ENCODE data around the gene RPL13.

The RPL13 gene

DNA sequence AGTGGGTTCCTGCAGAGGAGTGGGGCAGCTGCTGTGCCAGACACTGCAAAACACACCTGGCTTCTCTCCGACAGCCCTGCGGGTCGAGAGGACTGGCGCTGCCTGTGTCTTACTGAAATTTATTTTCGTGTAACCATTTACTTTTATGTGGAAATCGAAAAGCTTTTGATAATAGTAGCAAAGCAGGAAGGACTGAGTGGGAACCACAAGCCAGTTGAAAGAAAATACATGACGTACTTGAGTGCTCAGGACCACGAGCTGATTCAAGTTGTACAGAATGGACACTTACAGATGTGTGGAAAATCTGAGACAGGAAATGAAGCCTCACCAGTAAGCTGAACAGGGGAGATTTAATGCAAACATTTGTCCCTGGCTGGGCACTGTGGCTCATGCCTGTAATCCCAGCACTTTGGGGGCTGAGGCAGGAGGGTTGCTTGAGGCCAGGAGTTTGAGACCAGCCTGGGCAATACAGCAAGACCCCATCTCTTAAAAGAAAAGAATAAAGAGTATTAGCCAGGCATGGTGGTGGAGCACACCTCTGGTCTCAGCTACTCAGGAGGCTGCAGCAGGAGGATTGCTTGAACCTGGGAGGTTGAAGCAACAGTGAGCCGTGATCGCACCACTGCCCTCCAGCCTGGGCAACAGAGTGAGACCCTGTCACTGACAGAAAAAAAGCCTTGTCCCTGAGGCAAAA, 11.3 kb upstream of the RPL13 start:
- CTCF ChIA-PET = interaction anchor here (1.5 to 1.6 kb wide), 3 partner anchors 9 to 16 kb away, joined by 4 to 11 read pairs (median 6); no protein-coding TSS in a partner anchor
- Mint-ChIP-seq H3K9me3 (no peaks in the 10 kb centered on the region), H3K36me3 (peaks cover 25% of the 10 kb centered on the region)

DNA sequence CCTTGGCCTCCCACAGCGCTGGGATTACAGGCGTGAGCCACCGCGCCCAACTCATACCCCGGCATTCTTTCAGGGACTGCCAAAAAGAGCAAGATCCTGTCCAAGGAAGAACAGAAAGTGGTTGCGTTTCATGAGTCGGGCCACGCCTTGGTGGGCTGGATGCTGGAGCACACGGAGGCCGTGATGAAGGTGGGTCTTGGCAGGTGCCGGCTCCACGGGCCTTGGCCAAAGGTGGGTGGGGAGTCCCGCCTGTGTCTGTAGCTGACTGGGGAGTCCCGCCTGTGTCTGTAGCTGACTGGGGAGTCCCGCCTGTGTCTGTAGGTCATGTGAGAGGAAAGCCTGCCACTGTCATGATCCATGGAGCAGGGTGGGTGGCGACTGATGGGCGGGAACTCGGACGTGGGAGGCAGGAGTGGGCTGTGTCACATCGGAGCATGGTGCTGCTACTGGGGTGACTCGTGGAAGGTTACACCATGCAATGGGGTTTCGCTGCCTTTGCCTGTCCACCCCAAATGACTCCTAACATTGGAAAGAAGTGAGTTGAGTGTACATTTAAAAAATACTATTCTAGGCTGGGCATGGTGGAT, 10.0 kb upstream of the RPL13 start:
- no peak for DNase-seq
- no peaks in the 10 kb centered on the region for H3K9me3 Mint-ChIP-seq
- no peaks in the 10 kb centered on the region for H3K27me3 Mint-ChIP-seq
- CTCF ChIA-PET = interaction anchor here (0.9 to 1.5 kb wide), 2 partner anchors 8 to 13 kb away, joined by 3 to 4 read pairs; no protein-coding TSS in a partner anchor
- H3K4me3 Mint-ChIP-seq = no peak overlapping the region
- peaks cover 29% of the 10 kb centered on the region for H3K4me1 Mint-ChIP-seq
- H3K36me3 Mint-ChIP-seq = peaks cover 23% of the 10 kb centered on the region
- H3K27ac Mint-ChIP-seq = peak overlapping the region; percentile 95

More for the DNA sequence above, 11.3 kb upstream of the RPL13 start:
- Mint-ChIP-seq H3K27me3 (no peaks in the 10 kb centered on the region), H3K27ac (peak overlapping the region; percentile 95), H3K4me3 (peak overlapping the region; percentile 16), H3K4me1 (peaks cover 29% of the 10 kb centered on the region)
- peak; percentile 54 for DNase-seq

DNA sequence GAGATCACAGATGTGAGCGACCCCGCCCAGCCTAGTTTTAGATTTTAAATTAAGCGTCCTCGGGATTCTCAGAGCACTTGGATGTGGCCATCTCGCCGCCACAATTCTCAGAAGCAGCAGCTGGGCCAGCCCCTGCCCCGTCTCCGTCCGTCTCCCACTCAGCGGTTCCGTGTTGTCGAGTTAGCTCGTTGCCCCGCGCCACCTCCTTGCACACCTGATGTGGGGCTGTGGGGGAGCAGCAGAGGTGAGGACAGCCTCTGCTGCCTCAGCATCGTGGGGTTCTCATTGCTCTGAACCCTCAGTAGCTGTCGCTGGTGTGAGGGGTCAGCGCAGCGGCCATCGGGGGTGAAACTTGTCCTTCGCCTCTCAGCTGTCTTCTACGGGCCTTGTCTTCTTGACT, 8.2 kb upstream of the RPL13 start:
- H3K27me3 Mint-ChIP-seq = no peaks in the 10 kb centered on the region
- H3K9me3 Mint-ChIP-seq = no peaks in the 10 kb centered on the region
- no peak overlapping the region for H3K27ac Mint-ChIP-seq
- CTCF ChIA-PET = interaction anchor here (1.1 to 1.6 kb wide), 2 partner anchors 13 to 21 kb away, joined by 3 to 5 read pairs; no protein-coding TSS in a partner anchor
- peaks cover 23% of the 10 kb centered on the region for H3K36me3 Mint-ChIP-seq
- peaks cover 36% of the 10 kb centered on the region for H3K4me1 Mint-ChIP-seq
- no peak for DNase-seq
- H3K4me3 Mint-ChIP-seq = no peak overlapping the region

DNA sequence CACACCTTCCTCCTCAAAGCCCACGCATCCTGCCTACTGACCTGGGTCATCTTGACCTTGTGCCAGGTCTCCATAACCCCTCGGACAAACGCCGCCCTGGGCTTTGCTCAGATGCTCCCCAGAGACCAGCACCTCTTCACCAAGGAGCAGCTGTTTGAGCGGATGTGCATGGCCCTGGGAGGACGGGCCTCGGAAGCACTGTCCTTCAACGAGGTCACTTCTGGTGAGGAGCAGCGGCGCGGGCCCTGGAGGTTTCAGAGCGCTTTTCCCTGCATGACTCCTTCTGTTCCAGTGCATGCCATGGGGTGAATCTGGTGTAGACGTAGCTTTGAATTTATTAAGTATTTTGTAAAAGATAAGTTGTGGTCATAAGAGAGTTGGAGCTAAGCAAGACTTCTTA, 7.6 kb upstream of the RPL13 start:
- H3K36me3 Mint-ChIP-seq = peaks cover 27% of the 10 kb centered on the region
- H3K9me3 Mint-ChIP-seq = no peaks in the 10 kb centered on the region
- peaks cover 39% of the 10 kb centered on the region for H3K4me1 Mint-ChIP-seq
- no peak overlapping the region for H3K27ac Mint-ChIP-seq
- CTCF ChIA-PET = interaction anchor here (0.6 to 1.6 kb wide), 2 partner anchors 14 to 22 kb away, joined by 3 to 5 read pairs; no protein-coding TSS in a partner anchor
- no peaks in the 10 kb centered on the region for H3K27me3 Mint-ChIP-seq
- DNase-seq = no peak
- H3K4me3 Mint-ChIP-seq = no peak overlapping the region

DNA sequence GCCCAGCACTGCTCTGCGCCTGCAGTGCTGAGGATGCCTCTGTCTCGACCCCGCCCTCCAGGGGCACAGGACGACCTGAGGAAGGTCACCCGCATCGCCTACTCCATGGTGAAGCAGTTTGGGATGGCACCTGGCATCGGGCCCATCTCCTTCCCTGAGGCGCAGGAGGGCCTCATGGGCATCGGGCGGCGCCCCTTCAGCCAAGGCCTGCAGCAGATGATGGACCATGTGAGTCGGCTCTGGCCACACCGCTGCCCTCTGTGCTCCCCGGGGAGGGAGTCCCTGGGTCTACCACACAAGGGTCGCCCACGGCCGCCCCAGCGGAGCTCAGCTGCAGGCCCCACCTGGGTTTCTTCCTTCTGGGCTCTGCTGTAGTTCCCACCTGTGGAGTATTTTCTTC, 6.7 kb upstream of the RPL13 start:
- Mint-ChIP-seq H3K36me3 (peaks cover 23% of the 10 kb centered on the region), H3K4me3 (no peak overlapping the region), H3K27me3 (no peaks in the 10 kb centered on the region), H3K4me1 (peaks cover 31% of the 10 kb centered on the region), H3K9me3 (no peaks in the 10 kb centered on the region), H3K27ac (no peak overlapping the region)
- CTCF ChIA-PET = no interaction called here
- DNase-seq = no peak

DNA sequence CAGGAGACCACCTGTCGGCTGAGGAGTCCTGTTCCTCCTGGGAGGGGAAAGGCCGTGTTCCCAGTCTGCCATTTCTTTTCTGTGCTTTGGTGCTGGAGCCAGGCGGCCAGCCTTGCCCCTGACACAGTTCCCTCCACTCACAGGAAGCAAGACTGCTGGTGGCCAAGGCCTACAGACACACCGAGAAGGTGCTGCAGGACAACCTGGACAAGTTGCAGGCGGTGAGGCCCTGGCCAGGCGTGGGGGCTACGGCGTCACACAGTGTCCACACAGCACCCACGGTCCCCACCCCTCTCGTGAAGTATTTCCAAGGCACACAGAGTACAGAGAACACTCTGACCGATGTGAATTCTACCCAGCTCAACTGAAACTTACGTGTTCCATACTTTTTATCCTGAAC, 6.1 kb upstream of the RPL13 start:
- Mint-ChIP-seq H3K4me1 (peaks cover 24% of the 10 kb centered on the region), H3K9me3 (no peaks in the 10 kb centered on the region), H3K27ac (no peak overlapping the region), H3K36me3 (peaks cover 20% of the 10 kb centered on the region), H3K4me3 (no peak overlapping the region), H3K27me3 (no peaks in the 10 kb centered on the region)
- CTCF ChIA-PET = no interaction called here
- no peak for DNase-seq

DNA sequence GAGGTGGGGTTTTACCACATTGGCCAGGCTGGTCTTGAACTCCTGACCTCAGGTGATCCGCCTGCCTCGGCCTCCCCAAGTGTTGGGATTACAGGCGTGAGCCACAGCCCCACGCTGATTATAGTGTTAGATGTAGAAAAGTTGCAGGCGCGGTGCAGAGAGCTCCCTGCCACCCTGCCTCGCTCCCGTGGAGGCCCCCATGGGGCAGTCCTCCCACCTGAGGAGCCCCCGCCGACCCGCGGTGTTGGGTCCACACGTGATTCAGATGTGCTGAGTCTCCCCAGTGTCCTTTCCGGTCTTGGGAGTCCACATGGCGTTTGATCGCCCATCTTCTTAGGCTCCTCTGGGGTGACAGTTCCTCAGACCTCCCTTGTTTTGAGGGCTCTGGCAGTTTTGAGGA, 5.2 kb upstream of the RPL13 start:
- H3K27ac Mint-ChIP-seq = no peak overlapping the region
- H3K36me3 Mint-ChIP-seq = peaks cover 14% of the 10 kb centered on the region
- CTCF ChIA-PET = no interaction called here
- DNase-seq = no peak
- no peak overlapping the region for H3K4me3 Mint-ChIP-seq
- H3K27me3 Mint-ChIP-seq = no peaks in the 10 kb centered on the region
- no peaks in the 10 kb centered on the region for H3K9me3 Mint-ChIP-seq
- peaks cover 20% of the 10 kb centered on the region for H3K4me1 Mint-ChIP-seq

DNA sequence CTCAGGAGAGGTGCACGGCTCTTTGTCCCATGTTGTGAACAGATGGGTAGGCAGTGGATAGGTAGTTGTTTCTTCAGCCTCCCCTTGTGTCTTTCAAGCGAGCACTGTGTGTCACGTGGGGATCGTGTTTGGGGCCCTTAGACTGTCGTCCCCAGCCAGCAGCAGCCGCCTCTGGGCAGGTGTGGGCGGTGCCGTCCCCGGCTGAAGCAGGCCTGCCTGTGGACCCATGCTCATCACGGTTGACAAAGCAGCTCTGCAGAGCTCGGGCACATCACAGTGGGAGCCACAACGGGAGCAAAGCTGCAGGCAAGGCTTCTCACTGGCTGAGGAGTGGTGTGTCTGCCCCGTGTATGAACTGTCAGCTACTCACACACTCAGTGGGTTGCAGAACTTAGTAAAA, 4.7 kb upstream of the RPL13 start:
- Mint-ChIP-seq H3K4me1 (peaks cover 17% of the 10 kb centered on the region), H3K27me3 (no peaks in the 10 kb centered on the region), H3K27ac (no peak overlapping the region), H3K4me3 (no peak overlapping the region), H3K9me3 (no peaks in the 10 kb centered on the region), H3K36me3 (peaks cover 13% of the 10 kb centered on the region)
- no peak for DNase-seq
- CTCF ChIA-PET = no interaction called here

DNA sequence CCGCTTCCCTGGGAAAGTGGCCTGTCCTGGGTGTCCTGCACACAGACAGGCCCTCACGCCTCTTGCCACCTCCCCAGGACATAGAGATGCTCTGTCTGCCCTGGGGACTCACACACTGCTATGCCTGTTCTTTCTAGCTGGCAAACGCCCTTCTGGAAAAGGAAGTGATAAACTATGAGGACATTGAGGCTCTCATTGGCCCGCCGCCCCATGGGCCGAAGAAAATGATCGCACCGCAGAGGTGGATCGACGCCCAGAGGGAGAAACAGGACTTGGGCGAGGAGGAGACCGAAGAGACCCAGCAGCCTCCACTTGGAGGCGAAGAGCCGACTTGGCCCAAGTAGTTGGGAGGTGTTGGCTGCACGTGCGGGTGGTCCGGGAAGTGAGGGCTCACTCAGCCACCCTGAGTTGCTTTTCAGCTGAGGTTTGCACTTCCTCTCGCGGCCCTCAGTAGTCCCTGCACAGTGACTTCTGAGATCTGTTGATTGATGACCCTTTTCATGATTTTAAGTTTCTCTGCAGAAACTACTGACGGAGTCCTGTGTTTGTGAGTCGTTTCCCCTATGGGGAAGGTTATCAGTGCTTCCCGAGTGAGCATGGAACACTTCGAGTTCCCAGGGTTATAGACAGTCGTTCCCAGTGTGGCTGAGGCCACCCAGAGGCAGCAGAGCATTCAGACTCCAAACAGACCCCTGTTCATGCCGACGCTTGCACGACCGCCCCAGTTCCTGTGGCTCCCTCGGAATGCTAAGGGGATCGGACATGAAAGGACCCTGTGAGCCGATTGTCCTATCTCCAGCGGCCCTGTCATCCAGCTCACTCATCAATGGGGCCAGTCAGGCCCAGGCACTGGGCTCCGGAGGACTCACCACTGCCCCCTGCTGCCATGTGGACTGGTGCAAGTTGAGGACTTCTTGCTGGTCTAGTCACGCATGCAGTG, 3.5 kb upstream of the RPL13 start:
- peak overlapping the region; percentile 43 for H3K4me3 Mint-ChIP-seq
- H3K4me1 Mint-ChIP-seq = peaks cover 20% of the 10 kb centered on the region
- CTCF ChIA-PET = interaction anchor here (0.9 to 1.9 kb wide), 10 partner anchors 8 to 224 kb away, joined by 3 to 11 read pairs (median 4); no protein-coding TSS in a partner anchor
- DNase-seq = peak; percentile 92
- H3K27me3 Mint-ChIP-seq = no peaks in the 10 kb centered on the region
- H3K27ac Mint-ChIP-seq = peak overlapping the region; percentile 64
- peaks cover 21% of the 10 kb centered on the region for H3K36me3 Mint-ChIP-seq
- no peaks in the 10 kb centered on the region for H3K9me3 Mint-ChIP-seq

DNA sequence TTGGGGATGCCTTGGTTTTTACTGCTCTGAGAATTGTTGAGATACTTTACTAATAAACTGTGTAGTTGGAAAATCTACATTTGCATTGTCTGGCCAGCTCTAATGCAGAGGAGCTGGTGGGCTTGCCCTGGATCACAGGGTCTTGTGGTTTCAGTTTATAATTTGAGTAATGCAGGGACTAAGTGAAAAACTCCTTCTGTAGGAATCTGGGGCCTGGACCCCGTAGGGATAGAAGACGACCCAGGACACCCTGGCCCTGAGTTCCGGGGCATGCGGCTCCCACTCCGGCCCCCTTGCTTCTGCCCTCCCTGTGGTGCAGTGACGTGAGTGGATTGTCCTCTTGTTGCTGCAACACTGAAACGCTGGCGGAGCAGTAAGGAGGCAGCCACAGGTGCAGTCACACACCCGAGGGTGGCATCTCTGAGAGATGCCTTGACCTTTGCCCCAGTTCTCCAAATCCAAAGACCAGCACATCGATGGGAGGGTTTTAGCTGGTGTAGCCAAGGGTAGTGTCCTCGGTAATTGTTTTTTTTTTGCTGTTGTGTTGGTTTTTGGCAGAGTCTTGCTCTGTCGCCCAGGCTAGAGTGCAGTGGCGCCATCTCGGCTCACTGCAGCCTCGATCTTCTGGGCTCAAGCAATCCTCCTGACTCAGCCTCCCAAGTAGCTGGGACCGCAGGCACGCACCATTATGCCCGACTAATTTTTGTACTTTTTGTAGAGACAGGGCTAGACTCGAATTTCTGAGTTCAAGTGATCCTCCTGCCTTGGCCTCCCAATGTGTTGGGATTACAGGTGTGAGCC, 2.6 kb upstream of the RPL13 start:
- Mint-ChIP-seq H3K27ac (peak overlapping the region; percentile 43), H3K27me3 (no peaks in the 10 kb centered on the region), H3K4me1 (peaks cover 29% of the 10 kb centered on the region), H3K9me3 (no peaks in the 10 kb centered on the region), H3K4me3 (peak overlapping the region; percentile 43), H3K36me3 (peaks cover 26% of the 10 kb centered on the region)
- CTCF ChIA-PET = interaction anchor here (0.9 to 1.9 kb wide), 11 partner anchors 8 to 225 kb away, joined by 3 to 11 read pairs (median 3); no protein-coding TSS in a partner anchor
- DNase-seq = no peak

DNA sequence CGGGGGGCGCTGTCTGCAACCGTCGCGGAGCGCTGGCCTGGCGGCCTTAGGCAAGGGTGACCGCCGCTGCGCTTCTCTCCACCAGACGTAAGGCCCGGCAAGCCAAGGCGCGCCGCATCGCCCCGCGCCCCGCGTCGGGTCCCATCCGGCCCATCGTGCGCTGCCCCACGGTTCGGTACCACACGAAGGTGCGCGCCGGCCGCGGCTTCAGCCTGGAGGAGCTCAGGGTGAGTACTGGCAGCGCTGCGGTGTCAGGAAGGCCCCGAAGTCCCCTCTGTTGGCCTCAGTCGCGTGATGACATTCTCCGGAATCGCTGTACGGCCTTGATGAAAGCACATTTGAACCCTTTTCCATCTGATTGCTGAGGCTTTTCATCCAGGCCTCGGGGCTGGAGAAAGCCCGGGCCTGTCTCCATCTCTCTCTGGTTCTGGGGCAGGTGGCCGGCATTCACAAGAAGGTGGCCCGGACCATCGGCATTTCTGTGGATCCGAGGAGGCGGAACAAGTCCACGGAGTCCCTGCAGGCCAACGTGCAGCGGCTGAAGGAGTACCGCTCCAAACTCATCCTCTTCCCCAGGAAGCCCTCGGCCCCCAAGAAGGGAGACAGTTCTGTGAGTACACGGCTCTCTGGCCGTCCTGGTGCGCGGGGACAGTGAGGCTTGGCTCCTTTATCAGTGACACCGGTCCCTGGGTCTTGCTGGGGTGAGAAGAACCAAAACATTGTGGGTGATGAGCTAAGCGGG, 831 bp downstream of the RPL13 start:
- CTCF ChIA-PET = interaction anchor here (0.9 kb wide), 1 partner anchor 54 kb away, joined by 3 read pairs; the partner anchor contains the start of gene SPG7
- no peaks in the 10 kb centered on the region for H3K9me3 Mint-ChIP-seq
- peaks cover 45% of the 10 kb centered on the region for H3K36me3 Mint-ChIP-seq
- H3K27me3 Mint-ChIP-seq = no peaks in the 10 kb centered on the region
- no peak for DNase-seq
- peaks cover 58% of the 10 kb centered on the region for H3K4me1 Mint-ChIP-seq
- peak overlapping the region; percentile 98 for H3K4me3 Mint-ChIP-seq
- peak overlapping the region; percentile 100 for H3K27ac Mint-ChIP-seq

DNA sequence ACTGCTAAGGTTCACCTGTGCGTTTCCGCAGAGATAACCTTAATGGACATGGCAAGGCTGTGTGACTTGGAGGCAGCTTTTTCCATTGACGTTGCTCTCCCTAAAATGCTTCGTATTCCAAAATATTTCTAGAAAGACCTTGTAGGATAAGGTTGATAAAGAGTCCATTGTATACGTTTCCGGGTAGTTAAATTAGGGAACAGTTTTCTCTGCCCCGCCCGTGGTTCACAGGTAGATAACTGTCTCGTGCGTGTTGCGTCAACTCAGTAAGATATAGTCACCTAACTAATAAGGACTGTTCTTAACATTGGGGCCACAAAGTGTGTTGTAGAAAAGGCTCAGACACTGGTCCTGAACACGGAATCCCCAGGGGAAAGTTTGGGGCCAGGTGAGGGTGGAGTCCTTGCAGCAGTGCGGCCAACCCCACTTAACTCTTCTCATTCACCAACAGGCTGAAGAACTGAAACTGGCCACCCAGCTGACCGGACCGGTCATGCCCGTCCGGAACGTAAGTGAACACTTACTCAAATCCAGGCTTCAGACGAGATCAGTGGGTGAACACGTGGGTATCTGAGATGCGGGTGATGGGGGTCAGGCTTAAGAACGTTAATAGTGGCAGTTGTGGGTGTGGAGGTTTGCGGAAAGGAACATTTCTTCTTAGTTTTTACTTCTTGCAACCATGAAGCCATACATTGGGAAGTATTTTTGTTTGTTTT, 1.6 kb downstream of the RPL13 start:
- CTCF ChIA-PET = interaction anchor here (0.9 kb wide), 1 partner anchor 54 kb away, joined by 3 read pairs; the partner anchor contains the start of gene SPG7
- DNase-seq = no peak
- no peaks in the 10 kb centered on the region for H3K27me3 Mint-ChIP-seq
- H3K27ac Mint-ChIP-seq = peak overlapping the region; percentile 100
- H3K4me1 Mint-ChIP-seq = peaks cover 59% of the 10 kb centered on the region
- peaks cover 43% of the 10 kb centered on the region for H3K36me3 Mint-ChIP-seq
- H3K9me3 Mint-ChIP-seq = no peaks in the 10 kb centered on the region
- H3K4me3 Mint-ChIP-seq = peak overlapping the region; percentile 98

Data from activated naive CD4-positive, alpha-beta T cell treated with anti-CD3 and anti-CD28 coated beads, Interleukin-2, amount 10 ng/mL, durations not matched to agents 7 days and 5 days (primary cell).